ENCODE results near the gene AGGF1.
"Not testable (repeated sequence)": the region's sequence is repeated elsewhere in the genome, so short reads cannot be mapped to it uniquely, and the experiment has no call there.

Gene AGGF1

DNA sequence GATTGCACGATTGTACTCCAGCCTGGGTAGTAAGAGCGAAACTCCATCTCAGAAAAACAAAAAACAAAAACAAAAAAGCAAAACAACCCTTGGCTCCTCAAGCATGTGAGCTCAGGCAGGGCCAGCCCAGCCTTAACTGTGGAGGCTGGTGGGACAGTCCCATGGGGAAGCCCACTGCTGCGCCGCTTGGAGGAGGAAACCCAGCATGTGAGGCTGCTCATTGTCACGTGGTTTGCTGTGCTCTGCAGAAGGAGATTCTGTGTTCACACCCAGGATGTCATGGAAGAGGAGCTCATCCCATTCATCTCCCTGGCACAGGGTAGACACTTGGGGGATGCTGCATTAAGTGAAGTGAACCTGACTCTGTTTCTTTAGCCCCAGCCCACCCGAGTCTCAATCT lies 52.9 kb downstream of the AGGF1 start:
- H2AFZ ChIP-seq (ENCODE audit: low read depth, low read length), result no peak overlapping the region
- peaks cover 4% of the 10 kb centered on the region for H3K9me3 ChIP-seq (ENCODE audit: low read length)
- H3K36me3 ChIP-seq (ENCODE audit: insufficient read depth, low read length), result peaks cover 17% of the 10 kb centered on the region
- no peak overlapping the region for H3K4me3 ChIP-seq (ENCODE audit: low read length)
- H3K27me3 ChIP-seq (ENCODE audit: insufficient read depth, low read length), result no peaks in the 10 kb centered on the region
- peaks cover 15% of the 10 kb centered on the region for H3K4me1 ChIP-seq (ENCODE audit: insufficient read depth, low read length)

DNA sequence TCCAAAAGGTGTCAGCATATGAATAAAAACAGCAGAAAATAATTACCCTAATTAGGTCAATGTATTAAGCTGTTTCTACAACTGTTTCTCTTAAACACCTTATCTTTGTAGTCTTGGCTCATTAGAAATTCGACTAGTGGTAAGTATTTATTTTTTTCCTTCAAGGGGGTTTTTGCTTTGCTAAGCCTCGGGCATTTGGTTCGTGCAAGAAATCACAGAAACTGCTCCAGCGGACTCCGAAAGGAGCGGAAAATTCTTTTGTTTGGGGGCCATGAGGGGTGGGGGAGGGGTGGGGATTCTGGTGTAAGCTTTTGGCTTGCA lies 56.1 kb downstream of the AGGF1 start:
- Histone ChIP-seq H3K27me3 (ENCODE audit: insufficient read depth, low read length) (no peaks in the 10 kb centered on the region), H2AFZ (ENCODE audit: low read depth, low read length) (peak overlapping the region; percentile 57), H3K4me3 (ENCODE audit: low read length) (peak overlapping the region; percentile 79), H3K4me1 (ENCODE audit: insufficient read depth, low read length) (peaks cover 15% of the 10 kb centered on the region), H3K9me3 (ENCODE audit: low read length) (peaks cover 7% of the 10 kb centered on the region), H3K36me3 (ENCODE audit: insufficient read depth, low read length) (peaks cover 8% of the 10 kb centered on the region)

DNA sequence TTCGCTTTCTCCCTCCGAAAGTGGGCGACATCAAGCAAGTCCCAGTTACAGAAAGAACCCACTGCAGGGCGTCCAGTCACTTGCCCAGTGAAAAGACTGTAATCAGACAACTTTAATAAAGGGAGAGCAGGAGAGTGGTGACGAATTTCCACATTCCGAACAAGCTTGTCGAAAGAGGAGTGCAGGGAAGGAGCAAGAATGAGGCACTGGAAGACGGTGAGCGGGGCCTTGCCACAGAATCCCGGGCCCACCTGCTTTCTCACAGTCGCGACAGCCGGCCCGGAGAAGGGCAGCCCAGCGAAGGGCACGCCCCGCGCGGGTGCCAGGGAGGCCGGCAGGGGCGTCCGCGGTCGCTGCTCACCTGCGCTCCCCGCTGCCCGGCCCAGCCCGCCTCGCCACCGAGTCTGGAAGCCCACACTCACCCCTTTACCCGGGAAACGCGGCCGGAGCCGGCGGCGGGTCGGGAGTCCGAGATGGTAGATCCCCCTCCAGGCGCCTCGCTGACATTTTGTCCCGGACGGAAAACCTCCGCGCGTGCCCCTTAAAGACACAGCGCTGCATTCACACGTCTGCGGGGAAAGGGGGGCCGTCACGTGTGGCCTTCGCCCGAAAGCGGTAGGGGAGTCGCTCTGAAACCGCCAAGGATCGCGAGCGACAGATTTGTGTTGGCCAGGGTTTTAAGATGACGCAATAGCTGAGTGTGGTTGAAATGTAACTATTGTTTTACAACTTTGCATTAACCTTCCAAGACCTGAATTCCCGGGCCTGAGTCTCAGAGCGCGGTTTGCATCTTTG lies 56.7 kb downstream of the AGGF1 start, which contains the start of gene ZBED3:
Gene ZBED3 (minus strand): TSS at position 597 of the 795 bp plus-strand sequence. CDS start 9,407 bp downstream, outside the sequence.
- Histone ChIP-seq H2AFZ (ENCODE audit: low read depth, low read length) (peak within 1 kb of the TSS; percentile 74), H3K27me3 (ENCODE audit: insufficient read depth, low read length) (no peaks in the 10 kb centered on the region), H3K4me1 (ENCODE audit: insufficient read depth, low read length) (peaks cover 15% of the 10 kb centered on the region), H3K4me3 (ENCODE audit: low read length) (peak within 1 kb of the TSS; percentile 79), H3K36me3 (ENCODE audit: insufficient read depth, low read length) (peaks cover 8% of the 10 kb centered on the region), H3K9me3 (ENCODE audit: low read length) (peaks cover 7% of the 10 kb centered on the region)

DNA sequence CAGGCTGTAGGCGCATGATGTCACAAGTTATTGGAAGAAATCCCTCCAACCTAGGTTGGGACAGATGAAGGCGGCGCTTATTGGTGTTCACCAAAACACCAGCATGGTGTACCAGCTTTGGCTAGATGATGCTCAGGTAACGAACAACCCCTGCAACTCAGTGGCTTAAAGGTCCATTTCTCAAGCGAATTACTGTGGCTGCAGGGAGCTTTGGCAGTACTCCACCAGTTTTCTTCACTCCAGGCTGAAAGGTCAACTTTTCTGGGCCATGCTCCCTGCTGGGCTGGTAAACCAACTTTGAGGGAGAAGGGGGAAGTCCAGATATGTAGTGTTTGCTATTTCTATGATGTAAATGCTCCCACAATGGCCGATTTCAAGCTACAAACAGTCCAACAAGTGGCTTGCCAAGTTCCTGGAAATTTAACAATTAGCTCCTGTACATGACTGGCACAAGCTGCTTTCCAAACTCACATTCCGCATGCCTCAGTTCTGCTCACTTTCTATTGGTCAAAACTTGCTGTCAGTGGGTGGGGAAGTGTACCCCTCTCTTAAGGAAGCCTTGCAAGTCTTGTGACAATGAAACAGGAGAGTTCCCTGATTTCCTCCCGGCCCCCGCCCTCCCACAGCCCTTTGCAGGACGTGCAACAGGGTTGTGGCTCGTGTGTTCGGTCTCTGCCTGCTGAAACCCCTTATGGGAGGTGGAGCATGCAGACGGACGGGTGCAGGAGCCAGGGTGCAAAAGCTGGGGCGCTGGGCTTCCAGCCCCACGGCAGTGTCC lies 57.5 kb downstream of the AGGF1 start:
- Histone ChIP-seq H3K36me3 (ENCODE audit: insufficient read depth, low read length) (peaks cover 4% of the 10 kb centered on the region), H3K27me3 (ENCODE audit: insufficient read depth, low read length) (no peaks in the 10 kb centered on the region), H3K9me3 (ENCODE audit: low read length) (peaks cover 7% of the 10 kb centered on the region), H3K4me1 (ENCODE audit: insufficient read depth, low read length) (peaks cover 15% of the 10 kb centered on the region), H3K4me3 (ENCODE audit: low read length) (peak overlapping the region; percentile 79), H2AFZ (ENCODE audit: low read depth, low read length) (peak overlapping the region; percentile 74)

DNA sequence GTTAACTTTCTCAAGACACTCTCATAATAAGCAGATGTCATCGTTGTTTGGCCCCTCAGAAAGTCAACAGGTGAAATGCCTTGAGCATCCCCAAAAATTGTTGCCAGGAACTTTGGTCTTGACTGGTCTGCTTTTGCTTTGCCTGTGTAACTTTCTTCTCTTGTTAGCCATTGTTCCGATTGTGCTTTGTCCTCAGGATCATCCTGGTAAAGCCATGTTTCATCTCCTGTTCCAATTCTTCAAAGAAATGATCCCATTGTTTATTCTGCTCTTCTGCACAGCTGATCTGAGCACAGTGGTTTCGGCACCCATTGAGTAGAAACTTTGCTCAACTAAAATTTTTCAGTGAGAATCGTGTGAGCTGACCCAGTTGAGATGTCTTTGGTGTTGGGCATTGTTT lies 65.0 kb downstream of the AGGF1 start:
- Histone ChIP-seq H3K27me3 (ENCODE audit: insufficient read depth, low read length) (no peaks in the 10 kb centered on the region), H3K9me3 (ENCODE audit: low read length) (peaks cover 8% of the 10 kb centered on the region), H3K36me3 (ENCODE audit: insufficient read depth, low read length) (peaks cover 7% of the 10 kb centered on the region), H2AFZ (ENCODE audit: low read depth, low read length) (no peak overlapping the region), H3K4me1 (ENCODE audit: insufficient read depth, low read length) (no peaks in the 10 kb centered on the region), H3K4me3 (ENCODE audit: low read length) (no peak overlapping the region)

DNA sequence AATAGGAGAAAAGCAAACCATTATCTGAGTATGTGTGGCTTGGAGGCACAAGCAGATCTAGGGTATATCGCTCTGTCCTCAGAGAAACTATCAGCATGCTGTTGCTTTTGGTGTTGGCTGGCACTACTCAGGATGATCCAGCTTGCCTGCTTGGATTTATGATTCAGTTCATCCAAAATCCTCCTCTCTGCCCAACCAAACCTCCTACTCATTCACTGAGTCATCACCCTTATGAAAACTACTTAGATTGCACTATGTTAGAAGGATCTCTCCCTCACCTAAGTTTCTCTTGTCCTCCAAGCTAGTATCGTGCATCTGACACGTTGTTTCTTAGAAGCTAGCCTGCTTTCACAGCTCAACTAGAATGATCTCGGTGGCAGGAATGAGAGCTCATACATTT lies 71.1 kb downstream of the AGGF1 start:
- H2AFZ ChIP-seq (ENCODE audit: low read depth, low read length), result no peak overlapping the region
- H3K4me3 ChIP-seq (ENCODE audit: low read length), result no peak overlapping the region
- no peaks in the 10 kb centered on the region for H3K27me3 ChIP-seq (ENCODE audit: insufficient read depth, low read length)
- peaks cover 11% of the 10 kb centered on the region for H3K36me3 ChIP-seq (ENCODE audit: insufficient read depth, low read length)
- H3K9me3 ChIP-seq (ENCODE audit: low read length), result no peaks in the 10 kb centered on the region
- H3K4me1 ChIP-seq (ENCODE audit: insufficient read depth, low read length), result no peaks in the 10 kb centered on the region

DNA sequence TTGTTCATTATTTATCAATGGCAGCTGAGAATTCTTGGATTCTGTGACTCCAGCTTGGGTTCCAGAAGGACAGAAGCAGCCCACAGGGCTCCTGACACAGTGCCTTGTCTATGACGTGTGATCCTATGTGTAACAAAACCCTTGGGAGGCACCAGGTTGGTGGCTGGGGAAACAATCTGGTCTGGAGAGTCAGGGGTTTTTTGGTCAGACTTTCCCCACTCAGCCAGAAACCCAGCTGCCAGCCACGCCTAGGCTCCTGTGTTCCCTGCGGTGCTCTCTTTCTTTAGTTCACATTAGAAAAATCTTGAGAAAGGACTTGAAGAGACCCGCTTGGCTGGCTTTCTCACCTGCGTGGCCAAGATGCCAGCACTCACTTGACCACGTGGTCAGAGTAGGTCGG lies 72.3 kb downstream of the AGGF1 start:
- H3K4me1 ChIP-seq (ENCODE audit: insufficient read depth, low read length), result no peaks in the 10 kb centered on the region
- peaks cover 11% of the 10 kb centered on the region for H3K36me3 ChIP-seq (ENCODE audit: insufficient read depth, low read length)
- H3K4me3 ChIP-seq (ENCODE audit: low read length), result no peak overlapping the region
- no peaks in the 10 kb centered on the region for H3K27me3 ChIP-seq (ENCODE audit: insufficient read depth, low read length)
- no peaks in the 10 kb centered on the region for H3K9me3 ChIP-seq (ENCODE audit: low read length)
- H2AFZ ChIP-seq (ENCODE audit: low read depth, low read length), result no peak overlapping the region

DNA sequence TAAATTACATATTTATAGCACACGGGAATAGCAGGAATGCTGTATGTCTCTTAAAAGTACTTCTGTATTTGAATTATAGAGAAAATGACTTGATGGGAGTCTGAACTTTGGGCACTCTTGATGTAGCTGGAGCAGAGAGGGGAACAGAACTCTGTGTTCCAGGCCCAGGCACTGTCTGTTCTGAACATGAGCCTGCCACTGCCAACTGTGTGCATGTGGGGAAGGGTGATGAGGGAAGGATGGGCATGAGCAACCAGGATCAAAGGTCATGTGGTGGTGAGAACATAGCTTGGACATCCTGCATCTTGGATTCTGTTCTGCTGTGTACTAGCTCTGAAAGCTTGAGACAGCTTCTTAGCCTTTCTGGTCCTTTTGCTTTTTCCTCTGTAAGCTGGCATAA lies 73.3 kb downstream of the AGGF1 start:
- peaks cover 11% of the 10 kb centered on the region for H3K36me3 ChIP-seq (ENCODE audit: insufficient read depth, low read length)
- H3K27me3 ChIP-seq (ENCODE audit: insufficient read depth, low read length), result no peaks in the 10 kb centered on the region
- no peaks in the 10 kb centered on the region for H3K4me1 ChIP-seq (ENCODE audit: insufficient read depth, low read length)
- no peak overlapping the region for H3K4me3 ChIP-seq (ENCODE audit: low read length)
- no peaks in the 10 kb centered on the region for H3K9me3 ChIP-seq (ENCODE audit: low read length)
- H2AFZ ChIP-seq (ENCODE audit: low read depth, low read length), result no peak overlapping the region

DNA sequence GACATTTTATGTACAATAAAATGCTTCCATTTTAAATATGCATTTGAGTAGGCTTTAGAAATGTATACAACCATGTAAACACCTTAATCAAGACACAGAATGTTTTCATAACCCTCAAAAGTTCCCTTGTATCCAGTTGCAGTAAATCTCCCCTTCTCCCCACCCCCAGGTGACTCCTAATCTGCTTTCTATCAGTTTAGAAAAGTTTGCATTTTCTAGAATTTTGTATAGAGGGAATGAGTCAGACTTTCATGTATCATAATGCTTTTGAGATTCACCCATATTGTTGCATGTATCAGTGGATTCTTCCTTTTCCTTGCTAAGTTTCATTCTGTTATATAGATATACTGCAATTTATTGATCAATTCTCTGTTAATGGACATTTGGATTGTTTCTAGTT lies 74.6 kb downstream of the AGGF1 start:
- H3K9me3 ChIP-seq (ENCODE audit: low read length), result no peaks in the 10 kb centered on the region
- no peak overlapping the region for H3K4me3 ChIP-seq (ENCODE audit: low read length)
- H3K36me3 ChIP-seq (ENCODE audit: insufficient read depth, low read length), result peaks cover 11% of the 10 kb centered on the region
- no peaks in the 10 kb centered on the region for H3K27me3 ChIP-seq (ENCODE audit: insufficient read depth, low read length)
- H3K4me1 ChIP-seq (ENCODE audit: insufficient read depth, low read length), result no peaks in the 10 kb centered on the region
- no peak overlapping the region for H2AFZ ChIP-seq (ENCODE audit: low read depth, low read length)

DNA sequence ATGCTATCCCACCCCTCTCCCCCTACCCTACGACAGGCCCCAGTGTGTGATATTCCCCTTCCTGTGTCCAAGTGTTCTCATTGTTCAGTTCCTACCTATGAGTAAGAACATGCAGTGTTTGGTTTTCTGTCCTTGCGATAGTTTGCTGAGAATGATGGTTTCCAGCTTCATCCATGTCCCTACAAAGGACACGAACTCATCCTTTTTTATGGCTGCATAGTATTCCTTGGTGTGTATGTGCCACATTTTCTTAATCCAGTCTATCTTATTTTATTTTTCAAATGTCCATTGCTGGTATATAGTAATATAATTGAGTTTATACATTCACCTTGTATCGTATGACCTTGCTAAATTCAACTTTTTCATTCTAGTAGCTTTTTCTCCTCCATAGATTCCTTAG lies 76.8 kb downstream of the AGGF1 start:
- not testable (repeated sequence) for H3K4me1 ChIP-seq (ENCODE audit: insufficient read depth, low read length); H3K9me3 ChIP-seq (ENCODE audit: low read length); H3K36me3 ChIP-seq (ENCODE audit: insufficient read depth, low read length); H3K4me3 ChIP-seq (ENCODE audit: low read length); H3K27me3 ChIP-seq (ENCODE audit: insufficient read depth, low read length); H2AFZ ChIP-seq (ENCODE audit: low read depth, low read length)
